DMS 273 (cell line): ENCODE data around the gene SRR.

Experiments
- DNase-seq: peaks from one replicate; lab custom pipeline; 2025; ENCODE audit not compliant: unreplicated experiment; lab: John Stamatoyannopoulos, UW

SRR gene

DNA sequence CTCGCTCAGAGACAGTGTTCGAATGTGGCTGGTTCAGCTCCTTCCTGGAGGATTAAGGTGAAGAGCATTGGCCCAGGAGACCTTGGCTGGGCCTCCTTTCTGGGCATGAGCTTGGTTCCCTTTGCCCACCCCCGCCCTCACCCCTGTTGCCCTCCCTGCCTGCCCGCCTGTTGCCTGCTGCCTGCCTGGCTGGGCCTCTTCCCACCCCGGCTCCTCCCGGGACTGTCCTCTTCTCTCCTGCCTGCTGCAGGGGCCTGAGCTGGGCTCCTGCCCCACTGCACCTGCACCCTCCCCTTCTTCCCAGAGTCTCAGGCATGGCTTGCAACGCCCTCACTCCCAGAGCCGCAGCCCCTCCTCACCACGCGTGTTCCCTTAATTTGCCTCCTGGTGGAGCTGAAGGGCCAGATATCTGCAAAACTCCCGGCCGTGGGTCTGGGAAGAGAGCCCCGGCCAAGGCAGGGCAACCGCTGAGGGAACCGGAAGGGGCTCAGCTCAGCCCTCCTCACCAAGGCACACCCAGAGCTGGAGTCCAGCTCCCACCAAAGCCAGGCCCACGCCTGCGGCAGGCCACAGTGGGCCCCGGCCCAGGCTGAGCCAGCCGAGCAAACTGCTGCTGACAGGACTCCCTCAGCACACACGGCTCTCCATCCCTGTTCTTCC is 65.9 kb downstream of the SRR start:
- DNase-seq = peak; percentile 65

DNA sequence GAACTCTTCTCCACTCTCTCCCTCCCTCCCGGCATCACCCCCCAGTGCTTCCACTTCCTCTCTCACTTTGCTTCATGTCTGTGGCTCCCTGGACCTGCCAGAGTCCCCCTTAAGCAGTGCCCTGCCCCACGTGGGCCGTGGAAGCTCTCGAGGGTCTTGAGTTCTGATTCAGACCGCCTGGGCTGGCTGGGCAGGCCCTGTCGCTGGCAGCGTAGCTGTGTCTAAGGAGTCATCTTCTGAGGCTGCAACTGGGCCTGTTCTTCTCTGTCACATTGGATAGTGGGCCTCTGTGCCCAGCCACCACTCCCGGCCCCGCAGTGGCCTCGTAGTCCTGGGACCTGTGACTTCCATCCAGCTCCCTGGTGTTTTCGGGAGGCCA is 66.5 kb downstream of the SRR start:
- DNase-seq = no peak

GRCh38 chr17:2371183-2372130 is 67.7 kb downstream of the SRR start:
- no peak for DNase-seq

GRCh38 chr17:2372180-2372579 is 68.4 kb downstream of the SRR start:
- DNase-seq = no peak

DNA sequence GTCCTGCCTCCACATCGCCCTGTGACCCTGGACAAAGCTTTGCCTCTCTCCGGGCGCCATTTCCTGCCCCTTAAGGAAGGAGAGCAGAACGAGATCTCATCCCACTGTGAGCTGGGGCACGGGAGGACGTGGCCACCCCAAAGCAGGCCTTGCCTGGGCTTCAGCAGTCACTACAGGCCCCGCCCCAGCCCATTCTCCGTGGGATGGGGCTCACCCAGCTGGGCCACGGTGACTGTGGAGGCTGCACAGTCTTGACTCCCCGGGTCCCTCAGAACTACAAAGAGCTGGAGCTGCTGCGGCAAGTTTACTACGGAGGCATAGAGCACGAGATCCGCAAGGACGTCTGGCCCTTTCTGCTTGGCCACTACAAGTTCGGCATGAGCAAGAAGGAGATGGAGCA is 68.9 kb downstream of the SRR start:
- no peak for DNase-seq

- DNase-seq = no peak
Observed at GRCh38 chr17:2373179-2373578, 69.4 kb downstream of the SRR start.
